DOHH2 (cell line): Measurements from ENCODE around the gene FAM9C.

ENCODE experiments used
- EZH2phosphoT487 ChIP-seq: fragments of 200-600 bp; sonication (generic); IDR thresholded peaks from 2 replicates; pipeline ENCODE4 v1.6.1; 2017; ENCODE audit warnings: borderline replicate concordance, mild to moderate bottlenecking, antibody characterized with exemption, low read length, moderate library complexity, mixed read lengths
- TF ChIP-seq, protein P1 (sequence below): fragments of 200-600 bp; sonication (generic); IDR thresholded peaks from one replicate; pipeline ENCODE4 v1.5.1; 2014; ENCODE audit warnings: antibody characterized with exemption, mild to moderate bottlenecking, low read depth, low read length; ENCODE audit not compliant: poor library complexity, severe bottlenecking

DNA sequence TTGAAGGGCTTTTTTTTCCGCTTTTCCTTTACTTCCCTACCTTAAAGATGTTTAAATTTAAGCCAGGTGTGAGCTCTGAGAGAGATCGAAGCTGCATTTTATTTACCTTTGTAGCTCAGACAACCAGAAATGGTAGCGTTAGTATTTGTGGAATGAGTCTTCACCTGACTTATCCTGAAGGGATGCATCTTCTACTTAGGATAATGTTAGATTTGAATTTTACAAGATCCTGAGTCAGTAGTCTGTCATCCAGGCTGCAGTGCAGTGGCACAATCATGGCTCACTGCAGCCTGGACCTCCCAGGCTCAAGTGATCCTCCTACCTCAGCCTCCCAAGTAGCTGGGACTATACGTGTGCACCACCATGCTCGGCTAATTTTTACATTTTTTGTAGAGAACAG is 43.3 kb downstream of the FAM9C start:
- no peak for TF ChIP-seq EZH2phosphoT487
- TF ChIP-seq, protein P1, sequence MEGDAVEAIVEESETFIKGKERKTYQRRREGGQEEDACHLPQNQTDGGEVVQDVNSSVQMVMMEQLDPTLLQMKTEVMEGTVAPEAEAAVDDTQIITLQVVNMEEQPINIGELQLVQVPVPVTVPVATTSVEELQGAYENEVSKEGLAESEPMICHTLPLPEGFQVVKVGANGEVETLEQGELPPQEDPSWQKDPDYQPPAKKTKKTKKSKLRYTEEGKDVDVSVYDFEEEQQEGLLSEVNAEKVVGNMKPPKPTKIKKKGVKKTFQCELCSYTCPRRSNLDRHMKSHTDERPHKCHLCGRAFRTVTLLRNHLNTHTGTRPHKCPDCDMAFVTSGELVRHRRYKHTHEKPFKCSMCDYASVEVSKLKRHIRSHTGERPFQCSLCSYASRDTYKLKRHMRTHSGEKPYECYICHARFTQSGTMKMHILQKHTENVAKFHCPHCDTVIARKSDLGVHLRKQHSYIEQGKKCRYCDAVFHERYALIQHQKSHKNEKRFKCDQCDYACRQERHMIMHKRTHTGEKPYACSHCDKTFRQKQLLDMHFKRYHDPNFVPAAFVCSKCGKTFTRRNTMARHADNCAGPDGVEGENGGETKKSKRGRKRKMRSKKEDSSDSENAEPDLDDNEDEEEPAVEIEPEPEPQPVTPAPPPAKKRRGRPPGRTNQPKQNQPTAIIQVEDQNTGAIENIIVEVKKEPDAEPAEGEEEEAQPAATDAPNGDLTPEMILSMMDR = no peak
